Posterior vena cava (tissue), 2 donors: Measurements from ENCODE around the gene RBCK1. TPM values are rescaled to one million over a fixed set of nuclear protein-coding genes. Genes with fewer than 3 reads are reported as not detected.

Source experiments
- DNase-seq: peaks from one replicate; pipeline ENCODE4 v3.0.0-alpha.2; 2020; ENCODE audit warnings: low spot score
- intact Hi-C, 2 donors: fragments of 100-400 bp; cut with DNase I; formaldehyde crosslinking; loops; one replicate each; pipeline versions ENCODE4 v1.14.1 to v1.14.2; 2022 to 2023
- total RNA-seq, 2 donors: library from RNA; stranded (reverse); fragmentation: NEBNext Ultra II Directional; extraction: Animal tissue kit (Norgen Biotek cat#: 25700); gene quantifications; one replicate each; pipeline ENCODE4 v1.2.1, GENCODE V29; 2021
- donor health status: DM: yes; HTN: yes; CAD: no.
- donor health status: DM: yes; HTN: yes; CAD: no.

The RBCK1 gene
- total RNA-seq, 2 donors from 2014 or later, result 46.7 to 54.4 TPM

GRCh38 chr20:431012-431904, 23.2 kb downstream of the RBCK1 start:
- intact Hi-C loops, result loop anchor here in 1 of 2 donors (10.0 kb wide), 1 partner anchor 226 kb away; no protein-coding TSS in a partner anchor
- DNase-seq, result no peak

DNA sequence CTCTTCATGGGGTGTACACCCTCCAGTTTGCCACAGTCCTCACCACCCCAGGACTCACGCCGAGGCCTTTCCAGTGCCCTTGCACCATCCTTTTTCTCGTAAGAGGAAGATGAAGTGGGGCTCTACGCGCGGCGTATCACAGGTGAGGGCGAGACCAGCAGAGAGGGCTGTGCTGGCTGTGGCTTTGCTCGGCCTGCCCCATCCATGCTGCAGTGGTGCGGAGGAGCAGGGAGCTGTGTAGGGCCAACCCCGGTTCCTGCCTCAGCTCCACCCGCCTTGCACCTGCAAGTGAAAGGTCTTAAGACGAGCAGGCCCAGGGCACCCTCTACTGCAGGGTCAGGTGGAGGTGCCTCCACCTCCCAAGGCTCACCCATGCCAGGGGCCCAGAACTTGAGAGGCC, 24.1 kb downstream of the RBCK1 start:
- DNase-seq, result no peak
- intact Hi-C loops, result loop anchor here in 1 of 2 donors (10.0 kb wide), 1 partner anchor 227 kb away; no protein-coding TSS in a partner anchor

GRCh38 chr20:432677-433299, 24.7 kb downstream of the RBCK1 start:
- no peak for DNase-seq

DNA sequence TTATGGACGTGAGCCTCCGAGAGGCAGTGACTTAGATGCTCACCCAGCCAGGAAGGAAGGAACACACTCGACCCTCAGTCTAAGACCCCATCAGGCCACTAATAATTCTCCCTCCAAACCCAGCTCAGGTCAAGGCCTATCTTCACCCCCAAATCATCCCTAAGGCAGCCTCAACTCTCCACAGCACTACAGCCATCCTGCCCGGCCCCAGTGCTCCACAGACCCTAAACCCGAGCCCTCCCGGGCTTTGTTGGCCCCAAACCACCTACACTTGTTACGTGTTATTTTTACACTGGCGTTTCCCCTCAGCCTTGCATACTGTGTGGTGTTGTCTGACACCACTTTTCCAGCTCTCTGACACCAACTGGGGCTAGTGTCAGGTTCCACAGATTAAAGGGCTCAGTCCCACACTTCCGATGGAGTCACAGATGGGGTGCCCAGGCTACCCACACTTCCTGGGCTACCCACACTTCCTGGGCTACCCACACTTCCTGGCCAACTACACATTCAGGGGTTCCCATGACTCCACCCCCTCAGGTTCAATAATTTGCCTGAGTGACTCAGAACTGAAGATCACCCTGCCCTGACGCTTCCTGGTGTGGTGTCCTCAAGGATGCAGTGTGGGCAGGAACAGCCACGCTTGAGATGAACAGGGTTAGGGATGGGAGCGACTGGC, 25.3 kb downstream of the RBCK1 start:
- no peak for DNase-seq
- intact Hi-C loops, result loop anchor here in 1 of 2 donors (10.0 kb wide), 1 partner anchor 229 kb away; no protein-coding TSS in a partner anchor

More at GRCh38 chr20:432677-433299, 24.7 kb downstream of the RBCK1 start:
- intact Hi-C loops, result loop anchor here in 1 of 2 donors (10.0 kb wide), 1 partner anchor 228 kb away; no protein-coding TSS in a partner anchor

- intact Hi-C loops, result loop anchor here in 1 of 2 donors (10.0 kb wide), 1 partner anchor 229 kb away; no protein-coding TSS in a partner anchor
- DNase-seq, result no peak
These were observed 26.1 kb downstream of the RBCK1 start for GRCh38 chr20:434221-434620.

GRCh38 chr20:434661-435419, 26.7 kb downstream of the RBCK1 start:
- intact Hi-C loops, result loop anchor here in 1 of 2 donors (10.0 kb wide), 1 partner anchor 230 kb away; no protein-coding TSS in a partner anchor
- no peak for DNase-seq

GRCh38 chr20:435558-435957, 27.5 kb downstream of the RBCK1 start:
- no peak for DNase-seq
- intact Hi-C loops, result loop anchor here in 1 of 2 donors (10.0 kb wide), 1 partner anchor 231 kb away; no protein-coding TSS in a partner anchor

GRCh38 chr20:436476-436875, 28.4 kb downstream of the RBCK1 start:
- intact Hi-C loops, result loop anchor here in 1 of 2 donors (10.0 kb wide), 1 partner anchor 232 kb away; no protein-coding TSS in a partner anchor
- no peak for DNase-seq

DNA sequence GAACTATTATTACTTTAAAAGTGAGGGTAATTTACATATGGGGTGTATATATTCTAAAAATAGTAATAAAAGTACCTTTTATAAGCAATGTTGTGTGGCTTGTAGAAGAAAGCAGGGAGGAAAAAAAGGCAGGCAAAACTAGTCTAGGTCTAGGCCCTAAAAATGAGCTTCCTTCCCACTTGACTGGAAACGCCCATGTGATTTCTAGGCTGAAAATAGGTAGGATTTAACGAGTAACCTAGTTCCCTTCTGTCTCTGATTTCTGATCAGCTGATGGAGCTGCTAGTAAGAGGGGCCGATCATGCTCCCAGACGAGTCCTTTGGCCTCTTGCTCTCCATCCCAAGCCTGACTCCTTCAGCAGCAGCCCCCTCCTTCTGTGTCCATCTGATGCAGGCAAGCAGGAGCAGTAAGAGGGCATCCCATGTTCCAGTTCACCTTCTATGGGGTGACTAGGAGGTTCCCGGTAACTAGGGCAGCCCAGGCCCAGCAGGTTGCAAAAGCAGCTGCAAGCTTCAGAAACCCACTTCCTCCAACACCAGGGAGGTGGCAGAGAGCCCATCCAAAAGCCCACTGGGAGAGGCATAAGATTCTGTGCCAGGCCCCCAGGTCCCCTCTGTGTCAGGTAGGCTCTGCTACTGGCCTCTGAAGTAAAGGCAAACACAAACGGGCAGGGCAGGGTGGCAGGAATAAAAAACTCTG, 29.8 kb downstream of the RBCK1 start:
- no peak for DNase-seq
- intact Hi-C loops, result loop anchor here in 1 of 2 donors (10.0 kb wide), 1 partner anchor 233 kb away; no protein-coding TSS in a partner anchor

DNA sequence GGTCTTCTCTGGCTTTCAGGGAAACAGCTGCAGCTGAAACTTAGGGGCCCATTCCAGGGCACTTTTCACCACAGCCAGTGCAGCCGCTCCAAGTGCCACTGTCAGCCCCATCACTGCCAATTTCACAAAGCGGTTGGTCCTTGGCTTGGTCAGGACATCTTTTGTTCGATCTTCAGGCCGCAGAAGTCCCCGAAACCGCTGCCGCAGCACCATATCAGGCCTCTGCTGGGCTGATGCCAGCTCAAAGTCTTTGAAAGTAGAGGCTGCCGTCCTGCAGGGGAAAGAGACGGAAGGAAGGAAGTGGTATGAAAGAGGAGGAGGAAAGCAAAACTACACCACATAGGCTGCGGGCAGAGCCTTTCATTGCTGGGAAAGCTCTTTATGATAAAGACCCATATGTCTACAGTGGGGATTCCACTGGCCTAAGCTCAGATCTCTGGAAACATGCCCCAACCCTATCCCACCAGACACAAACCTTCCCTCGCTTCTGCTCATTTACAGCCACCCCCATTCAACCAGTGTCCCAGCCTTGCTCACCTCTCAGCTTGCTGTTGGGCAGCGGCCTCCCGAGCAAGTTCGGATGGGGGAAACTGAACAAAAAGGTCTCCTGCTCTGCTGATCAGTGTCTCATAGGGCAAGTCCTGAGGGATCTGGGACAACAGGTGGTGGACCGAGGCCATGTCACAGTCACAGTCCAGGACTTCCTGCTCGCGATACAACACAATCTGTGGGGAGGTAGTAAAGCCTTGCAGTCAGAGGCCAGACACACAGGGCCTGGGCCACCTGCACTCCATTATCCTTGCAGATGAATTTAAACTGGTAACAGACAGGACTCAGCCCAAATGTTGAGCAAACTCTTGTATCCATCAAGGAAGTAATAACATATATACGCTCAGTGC, 30.7 kb downstream of the RBCK1 start:
- intact Hi-C loops, result loop anchor here in 1 of 2 donors (10.0 kb wide), 1 partner anchor 234 kb away; no protein-coding TSS in a partner anchor
- no peak for DNase-seq

- no peak for DNase-seq
- intact Hi-C loops, result no loop called here
These were observed 32.0 kb downstream of the RBCK1 start for GRCh38 chr20:440148-440547.

DNA sequence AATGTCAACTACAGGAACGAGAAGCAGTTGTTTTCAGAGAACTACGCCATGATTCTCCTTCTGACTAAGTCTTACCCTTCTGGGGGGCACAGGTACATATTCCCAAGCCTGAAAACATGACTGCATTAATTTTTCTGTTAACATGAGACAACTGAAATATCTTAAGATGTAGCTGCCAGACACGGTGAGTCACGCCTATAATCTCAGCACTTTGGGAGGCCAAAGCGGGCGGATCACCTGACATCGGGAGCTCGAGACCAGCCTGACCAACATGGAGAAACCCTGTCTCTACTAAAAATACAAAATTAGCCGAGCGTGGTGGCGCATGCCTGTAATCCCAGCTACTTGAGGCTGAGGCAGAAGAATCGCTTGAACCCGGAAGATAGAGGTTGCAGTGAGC, 32.5 kb downstream of the RBCK1 start:
- DNase-seq, result no peak
- intact Hi-C loops, result no loop called here

- DNase-seq, result no peak
- intact Hi-C loops, result no loop called here
These were observed 35.2 kb downstream of the RBCK1 start for GRCh38 chr20:443223-443775.

- intact Hi-C loops, result no loop called here
- DNase-seq, result no peak
These were observed 36.0 kb downstream of the RBCK1 start for GRCh38 chr20:444117-444516.

GRCh38 chr20:444862-445426, 36.8 kb downstream of the RBCK1 start:
- no peak for DNase-seq
- intact Hi-C loops, result no loop called here
